GM10266 (cell line): ENCODE measurements around the gene RNF144B.
"Not testable (repeated sequence)": the region's sequence is repeated elsewhere in the genome, so short reads cannot be mapped to it uniquely, and the experiment has no call there.

Experiments used
- DNase-seq: peaks from one replicate; pipeline ENCODE4 v3.0.0; 2012; ENCODE audit errors: extremely low spot score
- CTCF ChIP-seq: IDR thresholded peaks from 2 replicates; pipeline ENCODE4 v1.5.1; 2012; ENCODE audit warnings: mild to moderate bottlenecking, low read depth; ENCODE audit not compliant: control insufficient read depth, insufficient read depth; ENCODE audit errors: missing control alignments

The RNF144B gene

GRCh38 chr6:18395856-18396197 lies 8.7 kb downstream of the RNF144B start:
- no peak for TF ChIP-seq CTCF
- no peak for DNase-seq

- TF ChIP-seq CTCF, result no peak
- no peak for DNase-seq
Observed at GRCh38 chr6:18397701-18398100, 10.6 kb downstream of the RNF144B start.

- not testable (repeated sequence) for DNase-seq
Observed at GRCh38 chr6:18398225-18398624, 11.1 kb downstream of the RNF144B start.

- no peak for TF ChIP-seq CTCF
Observed at GRCh38 chr6:18400831-18401446, 13.8 kb downstream of the RNF144B start.

GRCh38 chr6:18404965-18405364 lies 17.8 kb downstream of the RNF144B start:
- DNase-seq, result not testable (repeated sequence)

More at GRCh38 chr6:18400831-18401446, 13.8 kb downstream of the RNF144B start:
- peak; percentile 17 for DNase-seq

GRCh38 chr6:18405477-18406293 lies 18.5 kb downstream of the RNF144B start:
- no peak for TF ChIP-seq CTCF
- DNase-seq, result no peak

GRCh38 chr6:18406955-18407749 lies 20.0 kb downstream of the RNF144B start:
- TF ChIP-seq CTCF, result no peak

GRCh38 chr6:18409602-18410001 lies 22.5 kb downstream of the RNF144B start:
- DNase-seq, result not testable (repeated sequence)

More at GRCh38 chr6:18406955-18407749, 20.0 kb downstream of the RNF144B start:
- DNase-seq, result no peak
